Tongue (tissue), 2 donors: ENCODE data around the gene IL17RD. TPM values are rescaled to one million over a fixed set of nuclear protein-coding genes. Genes with fewer than 3 reads are reported as not detected.

ENCODE experiments used
- DNase-seq: peaks from one replicate; pipeline ENCODE4 v3.0.0-alpha.2; 2015
- total RNA-seq: library from RNA; depleted of rRNA; stranded (reverse); fragments of >200 nt; gene quantifications from one replicate; pipeline ENCODE4 v1.2.3, GENCODE V29; 2014

IL17RD gene
- 46.1 TPM for total RNA-seq

DNA sequence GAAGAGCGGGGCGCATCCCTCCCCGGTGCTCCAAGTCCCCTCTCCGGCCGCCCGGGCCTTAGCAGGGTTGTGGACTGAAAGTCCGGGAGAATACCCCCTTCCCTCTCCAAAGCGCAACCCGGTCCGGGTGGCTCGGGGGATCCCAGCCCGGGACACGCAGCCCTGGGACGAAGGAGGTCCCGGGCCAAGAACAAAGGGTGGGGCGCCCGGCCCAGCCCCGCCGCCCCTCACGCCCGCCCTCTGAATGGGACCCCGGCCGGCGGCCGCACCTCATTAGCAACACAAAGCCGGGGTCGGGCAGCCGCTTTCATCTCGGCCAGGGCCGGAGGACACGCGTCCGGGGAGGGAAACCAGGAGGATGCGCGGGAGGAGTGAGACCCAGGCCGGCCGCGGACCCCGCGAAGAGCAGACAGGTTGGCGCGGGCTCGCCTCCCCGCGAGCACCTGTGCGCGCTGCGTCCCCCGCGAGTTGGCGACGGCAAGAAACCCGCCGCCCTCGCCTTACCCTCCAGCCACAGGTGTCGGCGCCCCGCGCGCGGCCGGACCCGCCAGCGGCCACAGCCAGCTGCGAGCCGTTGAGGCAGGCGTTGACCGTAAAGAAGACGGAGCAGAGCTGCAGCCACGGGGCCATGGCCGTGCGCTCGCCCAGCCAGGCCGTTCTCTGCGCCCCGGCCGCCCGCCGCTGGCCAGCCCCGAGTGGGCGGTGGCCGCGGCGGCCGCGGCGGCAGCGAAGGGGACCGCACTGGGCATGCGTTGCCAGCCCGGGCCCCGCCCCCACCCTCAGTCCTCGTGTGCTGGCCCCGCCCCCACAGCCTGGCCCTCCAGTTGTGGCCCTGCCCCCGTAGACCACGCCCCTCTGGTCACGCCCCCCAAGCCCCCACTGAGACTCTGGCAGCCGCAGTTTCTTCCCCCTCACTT is at the start of gene IL17RD:
TSS of gene IL17RD (minus strand) at position 697 of the 917 bp plus-strand sequence. CDS start at position 630, 67 bp downstream.
- DNase-seq, result peak; percentile 96

DNA sequence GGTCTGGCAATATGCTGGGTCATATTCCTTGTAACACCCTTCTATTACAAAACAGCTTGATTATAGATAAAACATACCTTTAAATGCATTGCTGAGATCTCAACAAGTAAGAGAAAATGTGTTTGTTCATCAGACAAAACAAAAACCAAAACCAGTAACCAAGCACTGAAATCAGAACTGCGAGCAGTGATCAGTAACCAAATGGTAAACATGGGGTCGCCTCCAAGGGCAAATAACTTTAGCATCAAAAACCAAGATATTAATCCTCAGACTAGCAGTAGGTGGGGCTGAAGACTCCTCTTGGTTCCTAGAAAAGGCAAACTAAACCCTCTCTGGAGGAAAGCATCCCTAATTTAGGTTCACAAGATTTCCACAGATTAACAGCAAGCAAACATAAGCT is 41.3 kb upstream of the IL17RD start:
- DNase-seq, result no peak

DNA sequence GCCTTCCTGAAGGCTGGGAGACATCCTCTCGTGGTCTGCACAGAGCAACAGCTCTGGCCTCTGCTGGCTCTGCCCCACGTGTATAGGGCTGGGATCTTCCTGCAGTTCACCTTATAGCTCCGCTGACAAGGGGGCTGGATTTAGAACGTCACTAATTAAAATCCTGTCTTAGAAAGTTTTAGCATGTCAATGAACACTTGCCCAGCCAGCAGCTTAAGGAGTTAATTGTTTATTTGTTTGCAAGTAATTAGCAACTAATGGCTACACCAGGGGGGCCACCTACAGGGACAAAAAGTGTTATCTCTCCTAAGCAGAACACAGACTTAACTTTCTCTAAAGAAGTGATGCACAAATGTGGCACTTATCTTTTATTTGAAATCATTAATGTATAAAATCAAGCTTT is 34.7 kb upstream of the IL17RD start, which contains the start of gene HESX1:
TSS of gene HESX1 (minus strand) at position 84 of the 403 bp plus-strand sequence. CDS start at position 24, 60 bp downstream.
- DNase-seq, result no peak

DNA sequence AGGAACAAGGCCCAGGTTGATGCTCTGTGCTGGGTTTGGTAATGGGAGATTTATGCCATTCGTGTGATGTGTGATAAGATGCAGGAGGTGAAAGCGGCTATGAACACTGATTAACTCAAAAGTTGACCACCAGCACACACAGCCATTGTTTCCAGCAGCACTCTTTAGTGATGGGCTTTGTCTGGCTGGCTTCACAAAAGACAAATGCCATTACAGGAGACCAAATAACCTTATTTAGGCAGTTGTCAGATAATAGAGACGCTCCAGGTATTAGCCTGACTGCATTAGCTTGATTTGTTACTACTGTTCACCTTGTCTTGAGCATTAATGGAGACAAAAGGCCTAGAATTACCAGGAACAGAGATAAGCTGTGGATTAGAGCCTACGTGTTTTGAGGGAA is 29.5 kb upstream of the IL17RD start:
- no peak for DNase-seq

DNA sequence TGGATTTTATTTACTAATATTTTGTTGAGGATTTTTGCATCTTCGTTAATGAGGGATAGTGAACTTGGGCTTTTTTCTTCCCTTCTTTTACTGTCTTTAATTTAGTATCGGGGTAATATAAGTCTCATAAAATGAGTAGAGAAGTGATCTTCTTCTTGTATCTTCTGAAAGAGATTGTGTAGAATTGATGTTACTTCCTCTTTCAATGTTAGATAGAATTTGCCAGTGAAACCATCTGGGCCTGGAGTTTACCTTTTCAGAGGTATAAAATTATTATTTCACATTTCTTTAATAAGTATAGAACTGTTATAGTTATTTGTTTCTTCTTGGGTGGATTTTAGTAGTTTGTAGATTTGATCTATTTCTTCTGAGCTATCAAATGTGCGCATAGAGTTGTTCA is 26.9 kb upstream of the IL17RD start:
- DNase-seq, result no peak

DNA sequence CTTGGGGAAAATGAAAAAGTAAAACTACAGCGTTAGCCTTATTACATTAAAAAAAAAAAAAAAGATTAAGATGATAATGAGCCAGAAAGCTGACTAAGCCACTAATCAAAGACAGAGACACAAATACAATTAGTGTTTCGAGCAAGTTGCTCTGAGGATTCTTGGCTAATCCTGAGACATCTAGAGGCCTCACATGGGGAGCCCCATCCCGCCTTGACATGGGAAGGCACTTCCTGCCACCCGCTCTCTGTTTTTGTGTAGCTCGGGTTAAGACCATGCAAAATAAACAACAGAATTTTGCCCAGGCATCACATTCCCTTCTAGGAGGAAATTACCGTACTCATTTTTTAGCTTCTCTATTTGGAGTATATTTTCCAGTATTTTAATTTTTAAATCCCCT is 19.4 kb upstream of the IL17RD start:
- peak; percentile 41 for DNase-seq

DNA sequence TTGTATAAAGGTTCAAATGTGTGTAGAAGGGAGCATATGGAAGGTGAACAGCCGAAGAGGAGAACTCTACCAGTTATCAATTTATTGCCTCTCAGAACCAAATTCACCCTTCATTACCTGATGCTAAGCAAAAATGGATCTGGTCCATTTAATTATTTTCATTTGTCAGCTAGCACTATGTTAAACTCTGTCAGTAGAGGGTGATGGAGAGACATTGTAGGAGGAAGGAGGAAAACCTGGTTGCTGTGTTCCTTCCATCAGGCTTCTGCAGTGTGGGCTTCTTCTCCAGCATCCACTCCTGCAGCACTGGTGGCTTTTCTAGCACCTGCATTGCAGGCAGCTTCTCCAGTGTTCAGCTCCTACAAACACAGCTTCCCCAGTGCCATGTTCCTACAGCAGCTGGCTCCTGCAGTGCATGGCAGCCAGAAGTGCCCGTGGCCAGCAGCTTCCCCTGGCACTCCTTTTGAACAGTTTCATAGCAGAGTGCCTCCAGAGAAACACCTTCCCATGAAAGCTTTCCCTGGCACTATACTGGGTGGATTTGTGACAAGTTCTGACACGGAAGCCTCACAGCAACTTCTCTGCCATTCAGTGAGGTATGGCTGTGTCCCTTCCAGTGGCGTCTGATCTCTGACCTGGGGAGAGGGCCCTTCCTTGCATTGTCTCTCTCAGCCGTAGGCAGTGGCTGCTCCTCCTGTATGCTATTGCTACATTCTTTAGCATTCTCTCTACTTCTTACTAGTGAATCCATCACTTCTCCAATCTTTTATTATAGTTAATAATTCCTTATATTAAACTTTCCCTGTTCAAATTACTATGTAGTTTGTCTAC is 14.6 kb upstream of the IL17RD start:
- no peak for DNase-seq

DNA sequence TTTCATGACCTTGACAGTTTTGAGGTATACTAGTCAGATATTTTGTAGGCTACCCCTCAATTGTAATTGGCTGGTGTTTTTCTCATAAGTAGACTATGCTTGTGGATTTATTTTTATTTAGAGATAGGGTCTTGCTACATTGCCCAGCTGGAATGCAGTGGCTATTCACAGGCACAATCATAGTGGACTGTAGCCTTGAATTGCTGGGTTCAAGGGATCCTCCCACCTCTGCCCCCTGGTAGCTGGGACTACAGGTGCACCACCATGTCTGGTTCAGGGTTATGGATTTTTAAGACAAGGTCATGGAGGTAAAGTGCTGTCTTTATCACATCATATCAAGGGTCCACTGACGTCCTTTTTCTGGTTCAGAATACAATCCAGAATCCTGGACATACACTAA is 10.9 kb upstream of the IL17RD start:
- DNase-seq, result no peak

DNA sequence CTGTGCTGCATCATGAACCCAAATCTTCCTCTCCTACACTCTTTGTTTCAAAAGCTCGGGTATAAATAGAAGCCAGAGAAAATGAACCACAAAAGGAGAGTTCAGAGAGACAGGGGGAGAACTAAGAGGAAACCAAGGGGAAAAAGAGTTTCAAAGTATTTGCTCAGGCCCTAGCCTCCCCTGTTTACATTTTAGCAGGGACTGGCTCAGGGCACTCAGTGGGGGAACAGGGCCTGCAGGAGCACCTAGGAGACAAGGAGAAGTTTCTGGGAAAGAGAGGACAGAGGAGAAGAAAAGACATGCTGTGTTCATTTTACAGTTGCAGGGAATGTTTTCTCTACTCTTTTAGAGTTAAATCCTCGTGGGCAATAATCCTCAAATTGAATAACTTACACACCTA is 8.5 kb upstream of the IL17RD start:
- no peak for DNase-seq

DNA sequence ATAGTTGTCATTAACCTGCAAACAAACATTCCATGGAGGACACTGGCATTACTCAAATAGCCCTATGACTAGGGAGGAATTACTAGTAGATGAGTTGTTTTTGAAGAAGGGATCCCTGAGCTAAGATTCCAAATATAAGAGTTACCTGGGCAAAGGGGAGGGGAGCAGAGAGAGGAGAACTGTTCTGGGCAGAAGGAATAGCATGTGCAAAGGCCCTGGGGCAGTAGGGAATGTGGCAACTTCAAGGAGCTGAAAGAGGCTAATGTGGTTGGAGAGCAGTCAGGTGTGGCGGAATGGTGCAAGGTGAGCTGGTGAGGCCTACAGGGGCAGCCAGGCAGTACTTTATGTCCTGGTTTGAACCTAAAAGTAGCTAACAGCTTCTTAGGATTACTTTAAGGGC is 5.8 kb upstream of the IL17RD start:
- DNase-seq, result no peak

DNA sequence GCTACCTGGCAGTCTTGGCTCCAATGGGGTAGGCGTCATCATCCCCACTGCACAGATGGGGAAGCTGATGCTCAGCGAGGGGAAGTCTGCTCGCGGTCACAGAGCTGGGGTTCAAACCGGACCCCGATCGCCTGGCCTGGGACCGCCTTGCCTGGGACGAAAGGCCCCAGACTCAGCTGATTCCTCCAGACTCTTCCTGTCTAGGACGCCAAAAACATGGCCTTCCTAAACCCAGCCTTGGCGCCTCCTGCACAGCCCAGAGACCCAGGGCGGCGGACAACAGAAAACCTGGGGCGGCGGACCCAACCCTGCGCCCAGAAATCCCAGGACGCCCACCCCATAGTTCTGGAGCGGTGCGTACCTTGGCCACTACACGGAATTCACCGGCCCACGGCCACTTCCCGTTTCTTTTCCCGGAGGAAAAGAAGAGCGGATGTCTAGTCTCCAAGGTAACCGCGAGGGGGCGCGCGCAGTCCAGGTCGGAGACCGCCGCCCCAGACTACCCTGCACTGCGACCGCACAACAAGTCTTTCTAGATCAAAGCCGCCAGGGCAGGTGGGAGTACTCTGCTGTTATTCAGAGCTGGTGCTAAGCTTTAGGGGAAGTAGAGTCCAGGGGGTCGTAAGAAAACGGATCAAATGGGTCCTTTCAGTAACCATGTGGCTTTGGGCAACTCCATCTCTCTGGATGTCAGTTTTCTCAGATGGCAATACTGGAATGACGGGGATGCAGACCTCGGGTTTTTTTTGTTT is 4.9 kb upstream of the IL17RD start:
- peak; percentile 87 for DNase-seq

DNA sequence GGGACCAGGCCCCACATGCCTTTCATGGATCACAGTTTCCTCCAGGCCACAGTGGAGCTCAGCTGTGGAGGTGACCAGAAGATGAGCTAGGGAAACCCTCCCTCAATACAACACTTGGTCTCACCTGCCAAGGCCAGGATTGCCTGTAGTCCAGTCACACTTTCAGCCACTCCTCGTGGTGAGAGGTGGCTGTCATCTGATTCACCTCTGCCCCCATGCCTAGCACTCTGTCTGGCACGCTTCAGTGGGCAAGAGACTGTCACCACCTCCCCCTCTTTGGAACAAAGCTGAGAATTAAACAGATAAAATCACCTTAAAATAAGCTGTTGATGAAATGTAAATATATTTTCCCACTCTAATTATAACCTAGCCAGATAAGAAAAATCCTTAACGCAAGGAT is 4.0 kb upstream of the IL17RD start:
- DNase-seq, result no peak

DNA sequence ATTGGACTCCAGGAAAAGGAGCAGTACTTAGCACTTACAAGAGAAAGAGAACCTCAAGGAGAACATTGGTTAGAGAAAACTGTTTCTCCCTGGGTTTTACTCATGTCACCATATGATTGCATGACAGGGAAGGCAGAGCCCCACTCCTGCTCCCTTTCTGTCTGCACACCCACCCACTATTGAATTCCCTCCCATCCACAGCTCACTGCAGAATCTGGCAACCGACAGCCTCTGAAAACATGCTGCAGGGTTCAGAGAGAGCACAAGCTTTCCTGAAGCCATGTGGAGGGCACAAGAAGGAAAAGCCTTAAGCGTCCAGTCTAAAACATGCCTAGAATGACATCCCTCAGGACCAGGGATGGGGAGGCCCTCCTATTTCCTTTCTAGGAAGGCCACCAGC is 3.0 kb upstream of the IL17RD start:
- DNase-seq, result no peak

DNA sequence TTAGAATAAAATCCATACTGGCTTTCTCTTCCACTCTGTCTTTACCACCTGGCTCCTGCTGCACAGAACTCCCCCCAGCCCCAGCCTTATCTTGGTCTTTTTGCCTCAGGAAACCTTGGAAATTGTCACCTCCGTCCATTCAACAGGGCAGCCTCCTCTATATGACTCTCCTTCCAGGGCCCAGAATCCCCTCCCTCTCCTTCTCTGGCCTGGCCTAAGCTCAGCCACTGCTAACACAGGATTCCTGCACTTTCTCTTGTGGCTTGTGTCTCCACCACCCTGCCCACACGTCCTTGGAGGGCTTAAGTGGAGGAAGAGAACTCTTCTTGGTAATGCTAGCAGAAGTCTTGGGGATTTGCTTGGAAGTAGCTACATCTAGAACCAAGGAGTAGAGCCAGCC is 1.5 kb upstream of the IL17RD start:
- DNase-seq, result no peak

DNA sequence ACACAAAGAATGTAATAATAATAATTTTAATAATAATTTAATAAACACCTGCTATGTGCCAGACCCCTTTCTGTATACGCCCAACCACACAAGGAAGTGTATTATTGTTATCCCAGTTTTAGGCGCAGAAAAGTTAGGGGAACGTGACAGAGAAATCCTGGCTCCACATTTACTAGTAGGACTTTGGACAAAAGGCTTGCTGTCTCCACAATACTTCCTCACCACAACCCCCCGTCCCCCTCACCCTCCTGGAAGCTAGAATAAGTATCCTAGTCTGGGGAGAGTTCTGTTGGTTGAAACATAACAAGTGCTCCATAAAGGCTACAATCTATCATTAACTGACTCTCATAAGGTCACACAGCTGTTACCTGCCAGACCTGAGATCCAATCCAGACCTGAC is 488 bp upstream of the IL17RD start:
- no peak for DNase-seq

DNA sequence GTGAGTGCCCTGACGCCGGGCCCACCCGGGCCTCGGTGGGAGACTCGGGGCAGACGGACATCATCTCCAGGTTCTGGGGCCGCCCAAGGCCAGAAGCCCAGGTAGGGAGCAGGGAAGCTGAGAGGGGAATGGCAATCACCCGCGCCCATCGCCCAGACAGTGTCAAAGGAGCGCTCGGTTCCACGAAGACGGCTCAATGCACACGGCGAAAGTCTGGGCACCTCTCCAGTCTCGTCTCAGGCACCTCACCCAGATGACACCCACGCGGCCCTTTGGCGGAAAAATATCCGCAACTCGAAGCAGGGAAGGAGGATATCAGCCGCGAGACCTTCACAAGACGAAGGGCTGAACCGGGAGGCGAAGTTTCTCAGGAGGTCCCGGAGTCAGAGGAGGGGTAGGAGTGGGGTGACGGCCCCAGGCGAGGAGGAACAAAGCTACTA is 916 bp downstream of the IL17RD start:
- DNase-seq, result peak; percentile 53

DNA sequence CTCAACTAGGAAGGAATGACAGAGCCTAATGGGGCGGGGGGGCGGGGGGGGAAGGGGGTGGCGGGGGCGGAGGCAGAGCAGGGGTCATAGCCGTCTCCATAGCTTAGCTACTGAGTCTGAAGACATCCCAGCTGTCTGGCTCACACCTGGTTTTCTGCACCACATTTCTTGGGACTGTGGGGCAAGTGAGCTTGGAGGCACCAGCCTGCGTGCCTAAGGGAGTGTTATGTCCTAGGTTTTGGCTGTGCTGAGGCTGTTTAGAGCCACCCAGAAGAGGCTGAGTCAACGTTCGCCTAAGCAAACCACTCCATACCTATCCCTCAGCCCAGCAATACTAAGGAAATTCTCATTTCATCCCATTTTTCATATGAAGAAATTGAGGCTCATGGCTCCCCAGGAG is 1.4 kb downstream of the IL17RD start:
- no peak for DNase-seq

DNA sequence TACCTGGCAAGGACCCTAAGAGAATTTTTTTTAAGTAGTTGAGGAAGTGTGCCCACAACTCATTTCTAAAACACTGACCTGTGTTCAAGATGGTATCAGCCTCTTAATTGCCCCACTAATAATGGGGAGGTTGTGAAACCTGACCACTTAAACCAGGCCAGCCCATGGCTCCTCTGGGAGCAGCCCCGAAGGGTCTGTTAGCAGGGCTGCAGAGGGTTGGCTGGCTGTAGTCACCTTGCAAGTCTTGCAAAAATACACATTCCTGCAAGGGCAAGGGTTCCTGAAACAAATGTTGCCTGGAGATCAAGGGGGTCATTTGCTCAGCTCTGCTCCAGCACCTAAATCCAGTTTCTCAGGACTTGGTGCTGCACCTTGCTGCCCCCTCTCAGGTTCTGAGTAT is 3.2 kb downstream of the IL17RD start:
- no peak for DNase-seq

DNA sequence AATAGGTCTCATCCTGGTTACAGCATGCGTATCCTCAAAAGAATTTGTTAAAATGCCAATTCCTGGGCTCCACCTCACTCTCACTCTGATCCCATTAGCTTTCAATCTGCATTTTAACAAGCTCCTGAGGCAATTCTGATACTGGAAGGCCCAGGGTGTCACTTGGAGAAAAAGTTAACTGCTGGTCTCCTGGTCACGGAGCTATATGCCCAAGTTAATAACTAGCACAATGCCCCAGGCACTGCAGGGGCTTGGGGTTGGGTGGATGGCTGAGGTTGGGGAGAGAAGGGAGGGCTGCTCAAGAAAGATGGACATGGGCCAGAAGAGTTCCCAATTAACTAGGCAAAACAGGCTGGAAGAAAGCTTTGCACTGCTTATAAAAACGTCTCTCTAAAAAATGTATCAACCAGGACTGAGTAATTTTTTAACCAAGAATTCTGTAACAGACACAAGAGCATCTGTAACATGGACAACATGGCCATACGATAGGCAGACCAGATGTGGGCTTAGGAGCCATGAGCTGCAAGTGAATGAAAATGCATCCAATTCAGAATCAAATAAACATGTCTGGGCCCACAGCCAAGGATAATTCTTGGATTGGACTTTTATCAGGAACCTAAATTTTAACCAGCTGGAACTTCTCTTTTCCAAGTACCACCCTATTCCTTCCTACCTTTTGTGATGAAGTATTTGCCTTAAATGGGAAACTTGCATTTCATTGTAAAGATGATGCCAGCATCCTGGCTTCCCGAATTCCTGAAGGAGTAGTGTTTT is 4.2 kb downstream of the IL17RD start:
- DNase-seq, result peak; percentile 84

DNA sequence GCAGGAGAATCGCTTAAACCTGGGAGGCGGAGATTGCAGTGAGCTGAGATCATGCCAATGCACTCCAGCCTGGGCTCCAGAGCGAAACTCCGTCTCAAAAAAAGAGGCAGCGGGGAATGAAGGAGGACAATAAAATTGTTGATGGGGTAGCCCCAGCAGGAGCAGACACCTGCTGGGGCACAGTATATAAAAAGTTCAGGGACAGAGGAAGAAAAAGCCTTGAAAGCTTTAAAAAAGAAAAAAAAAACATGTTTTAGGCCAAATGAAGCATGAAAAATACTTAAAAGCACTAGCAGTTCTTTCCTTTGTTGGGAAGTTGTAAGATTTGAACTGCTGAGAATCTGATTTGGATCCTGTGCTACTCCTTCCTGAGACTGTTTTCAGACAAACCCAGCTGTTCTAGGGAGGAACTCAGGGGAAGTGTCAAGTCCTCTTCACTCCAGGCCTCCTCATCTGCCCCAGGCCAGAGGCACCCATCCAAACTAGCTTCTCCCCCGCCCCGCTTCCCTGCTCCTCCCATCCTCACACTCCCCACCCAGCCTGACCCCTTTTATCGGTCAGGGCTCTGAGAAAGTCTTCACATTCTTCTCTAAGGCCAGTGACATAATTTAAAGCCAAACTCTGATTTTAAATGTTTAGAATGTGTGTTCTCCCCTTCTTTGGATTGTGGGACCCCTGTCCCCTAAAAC is 4.9 kb downstream of the IL17RD start:
- peak; percentile 80 for DNase-seq
